Glomerular visceral epithelial cell (primary cell): ENCODE measurements around the gene TMC1.

Source experiments
- DNase-seq: peaks from one replicate; pipeline ENCODE4 v3.0.0-alpha.2; 2016; ENCODE audit errors: extremely low spot score

Gene TMC1

DNA sequence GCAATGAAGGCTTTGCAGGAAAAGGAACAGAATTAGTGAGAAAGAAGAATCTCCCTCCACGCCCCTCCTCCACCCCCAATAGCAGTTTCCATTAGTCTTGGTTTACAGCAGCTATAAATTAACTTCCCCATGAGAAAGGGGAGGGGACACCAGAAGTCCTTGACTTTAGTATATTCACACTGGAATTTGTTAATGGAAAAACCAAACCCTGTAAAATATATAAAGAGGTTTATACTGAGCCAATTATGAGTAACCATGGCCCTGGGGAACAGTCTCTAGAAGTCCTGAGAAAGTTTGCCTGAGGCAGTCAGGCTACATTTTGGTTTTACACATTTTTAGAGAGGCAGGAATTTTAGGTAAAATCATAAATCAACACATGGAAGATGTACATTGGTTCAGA is 342.9 kb downstream of the TMC1 start:
- no peak for DNase-seq

DNA sequence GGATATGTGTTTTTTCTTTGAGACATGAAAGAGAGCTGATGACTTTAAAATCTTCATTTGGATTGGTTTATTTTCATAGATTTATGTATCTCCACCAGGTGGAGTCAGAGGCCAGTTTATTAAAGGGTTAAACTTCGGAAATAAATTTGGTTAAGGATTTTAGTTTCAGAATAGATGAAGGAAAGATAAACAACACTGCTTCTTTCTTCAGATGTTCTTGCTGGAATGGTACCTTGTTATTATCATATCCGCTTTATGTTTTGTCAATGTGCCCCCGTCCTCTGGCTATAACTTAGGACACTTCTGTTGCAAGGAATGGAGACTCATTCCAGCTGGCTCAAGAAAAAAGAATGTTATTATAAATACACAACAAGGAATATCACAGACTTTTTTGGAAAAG is 350.3 kb downstream of the TMC1 start:
- DNase-seq = peak; percentile 21

DNA sequence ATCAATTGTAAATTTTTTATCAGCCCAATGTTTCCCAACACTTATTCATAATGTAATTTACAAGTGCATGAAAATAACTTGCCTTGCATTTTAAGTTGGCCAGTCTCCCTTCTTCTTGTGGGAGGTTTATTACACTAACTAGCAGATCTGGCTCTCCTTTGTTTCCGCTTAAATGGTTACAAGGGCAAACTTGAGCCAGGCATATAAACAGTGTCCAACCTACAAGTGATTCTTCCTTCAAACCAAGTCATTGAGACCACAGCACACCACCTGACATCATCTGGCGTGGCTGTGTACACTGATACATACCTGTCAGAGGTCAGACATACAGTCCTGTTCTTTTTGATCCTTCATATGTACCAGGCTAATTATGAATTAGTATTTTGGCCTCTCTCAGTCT is 351.3 kb downstream of the TMC1 start:
- no peak for DNase-seq

DNA sequence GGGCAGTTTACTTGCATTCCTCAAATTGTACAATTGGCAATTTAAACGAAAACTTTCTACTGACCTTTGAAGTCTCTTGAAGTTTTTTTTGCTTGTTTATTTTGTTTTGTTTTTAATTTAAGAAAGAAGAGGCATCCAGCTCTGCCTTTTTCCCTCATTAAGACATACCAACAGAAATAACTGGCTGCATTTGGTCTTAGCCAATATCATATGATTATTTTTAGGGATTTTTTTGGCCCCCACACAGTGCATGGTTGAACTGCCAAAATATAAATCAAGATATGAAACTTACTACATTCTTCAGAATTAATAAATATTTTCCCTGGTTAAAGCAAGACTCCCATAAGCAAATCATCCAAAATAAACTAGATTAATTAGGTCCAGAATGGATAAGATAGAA is 352.0 kb downstream of the TMC1 start:
- DNase-seq = no peak

DNA sequence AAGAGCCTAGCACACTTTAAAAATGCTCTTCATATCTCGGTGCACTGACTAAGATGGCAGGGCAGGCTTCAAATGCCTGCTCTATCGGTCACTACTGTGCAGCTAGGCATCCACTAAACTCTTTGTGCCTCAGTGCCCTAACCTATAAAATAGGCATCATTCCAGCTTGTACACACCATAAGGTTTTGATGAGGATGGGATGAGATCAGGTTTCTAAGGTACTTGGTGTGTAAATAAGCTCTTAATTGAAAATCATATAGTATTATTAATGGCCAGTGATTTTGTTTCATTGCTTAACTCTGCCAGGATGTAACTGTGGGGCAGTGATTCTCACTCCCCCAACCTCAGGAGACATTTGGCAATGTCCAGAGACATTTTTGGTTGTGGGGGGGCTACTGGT is 352.9 kb downstream of the TMC1 start:
- no peak for DNase-seq

DNA sequence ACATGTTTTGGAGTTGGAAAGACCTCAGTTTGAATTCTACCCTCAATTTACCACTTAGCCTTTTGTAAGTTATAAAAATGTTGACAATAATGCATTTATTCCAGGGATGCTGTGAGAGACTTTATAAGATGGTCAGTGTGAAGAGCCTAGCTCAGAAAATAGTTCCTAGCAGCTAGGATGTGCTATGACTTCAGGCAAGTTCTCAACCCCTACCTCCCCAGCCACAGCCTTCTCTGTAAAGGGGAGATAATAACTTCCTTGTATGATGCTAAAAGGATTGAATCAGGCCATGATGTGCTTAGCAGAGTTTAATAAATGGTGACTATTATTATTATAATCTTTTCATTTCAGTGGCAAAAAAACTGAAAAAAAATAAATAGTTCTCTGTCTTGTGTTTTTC is 353.8 kb downstream of the TMC1 start:
- DNase-seq = no peak

DNA sequence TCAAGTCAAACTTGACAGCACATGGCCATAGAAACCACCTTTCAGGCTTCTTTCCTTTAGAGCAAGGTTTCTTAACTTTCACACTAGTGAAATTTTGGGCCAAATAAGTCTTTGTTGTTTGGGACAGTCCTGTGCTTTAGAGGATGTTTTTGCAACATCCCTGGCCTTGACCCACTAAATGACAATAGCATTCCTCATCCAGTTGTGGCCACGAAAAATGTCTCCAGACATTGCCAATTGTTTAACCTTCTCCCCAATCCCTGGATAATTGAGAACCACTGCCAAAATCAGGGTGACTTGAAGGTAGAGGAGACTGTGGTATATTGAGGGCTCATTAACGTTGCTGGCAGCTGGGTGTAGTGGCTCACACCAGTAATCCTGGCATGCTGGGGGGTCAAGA is 359.4 kb downstream of the TMC1 start:
- no peak for DNase-seq

DNA sequence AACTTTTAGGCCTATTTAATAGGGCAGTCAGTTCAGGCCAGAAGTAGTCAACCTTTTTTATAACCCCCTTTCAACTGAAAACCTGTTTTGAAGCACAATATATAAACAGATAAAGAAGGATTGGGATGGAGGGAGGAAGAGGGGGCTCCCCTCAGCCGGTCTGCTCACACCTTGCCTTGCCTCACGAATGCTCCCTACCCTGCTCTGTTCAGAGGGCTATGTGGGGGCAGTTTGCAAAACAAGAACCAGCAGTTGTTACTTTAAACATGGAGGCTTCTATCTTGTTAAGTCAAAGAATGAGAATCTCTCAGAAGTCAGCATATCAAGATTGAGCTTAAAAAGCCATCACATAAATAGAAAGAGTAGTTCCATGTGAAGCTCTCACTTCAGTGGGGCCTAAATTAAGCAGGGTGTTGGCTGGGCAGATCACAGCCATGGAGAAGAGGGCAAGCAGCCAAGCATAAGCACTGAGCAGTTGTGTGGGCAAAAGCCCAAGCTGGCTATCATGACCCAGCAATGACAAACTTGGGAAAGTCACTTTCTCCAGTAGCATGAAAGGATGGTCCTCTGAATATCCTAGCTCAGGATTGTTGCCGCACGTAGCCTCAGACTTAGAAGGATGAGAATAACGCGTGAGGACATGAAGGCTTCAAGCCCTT is 360.8 kb downstream of the TMC1 start:
- DNase-seq = no peak

DNA sequence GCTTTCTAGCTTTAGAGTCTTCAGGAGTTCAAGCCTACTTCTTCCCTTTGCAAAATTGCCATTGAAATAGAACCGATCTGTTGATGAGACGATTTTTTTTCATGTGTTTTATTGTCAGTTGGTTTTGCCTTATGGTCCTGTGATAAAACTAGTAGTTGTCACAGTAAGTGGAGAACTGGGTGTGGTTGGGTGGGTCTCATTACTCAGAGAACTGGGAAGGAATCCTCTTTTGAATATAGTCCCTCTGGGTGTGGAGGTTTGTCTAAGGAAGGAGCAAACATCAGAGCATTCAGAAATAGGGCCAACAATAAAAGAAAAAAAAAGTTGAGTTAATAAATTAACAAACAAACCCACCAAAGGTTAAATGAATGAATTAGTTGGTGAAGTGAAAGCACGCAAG is 362.5 kb downstream of the TMC1 start:
- no peak for DNase-seq

DNA sequence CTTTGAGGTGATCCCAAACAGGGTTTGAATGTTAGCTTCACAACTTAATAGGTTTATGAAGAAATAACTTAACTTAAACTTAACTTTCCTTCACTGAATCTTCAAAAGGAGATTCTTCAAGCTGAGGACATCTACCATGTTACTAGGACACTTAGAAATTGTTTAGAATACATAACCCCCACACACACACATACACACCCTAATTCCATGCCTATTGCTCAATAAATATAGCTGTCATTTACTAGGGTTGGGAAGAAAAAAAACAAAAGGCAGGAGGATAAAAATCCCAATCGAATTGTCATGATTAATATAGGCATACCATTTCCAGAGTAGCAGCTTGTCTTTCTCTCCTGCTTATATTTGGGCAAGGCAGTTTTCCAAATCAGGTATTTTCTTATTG is 363.1 kb downstream of the TMC1 start:
- no peak for DNase-seq
